Hypothalamus (tissue), 51 donors: ENCODE measurements around the gene GPR78.
"Not testable (repeated sequence)": the region's sequence is repeated elsewhere in the genome, so short reads cannot be mapped to it uniquely, and the experiment has no call there.

ENCODE experiments used
- DNase-seq, 51 donors: peaks; one replicate each; lab custom pipeline; 2025; lab: John Stamatoyannopoulos, UW

Gene GPR78

DNA sequence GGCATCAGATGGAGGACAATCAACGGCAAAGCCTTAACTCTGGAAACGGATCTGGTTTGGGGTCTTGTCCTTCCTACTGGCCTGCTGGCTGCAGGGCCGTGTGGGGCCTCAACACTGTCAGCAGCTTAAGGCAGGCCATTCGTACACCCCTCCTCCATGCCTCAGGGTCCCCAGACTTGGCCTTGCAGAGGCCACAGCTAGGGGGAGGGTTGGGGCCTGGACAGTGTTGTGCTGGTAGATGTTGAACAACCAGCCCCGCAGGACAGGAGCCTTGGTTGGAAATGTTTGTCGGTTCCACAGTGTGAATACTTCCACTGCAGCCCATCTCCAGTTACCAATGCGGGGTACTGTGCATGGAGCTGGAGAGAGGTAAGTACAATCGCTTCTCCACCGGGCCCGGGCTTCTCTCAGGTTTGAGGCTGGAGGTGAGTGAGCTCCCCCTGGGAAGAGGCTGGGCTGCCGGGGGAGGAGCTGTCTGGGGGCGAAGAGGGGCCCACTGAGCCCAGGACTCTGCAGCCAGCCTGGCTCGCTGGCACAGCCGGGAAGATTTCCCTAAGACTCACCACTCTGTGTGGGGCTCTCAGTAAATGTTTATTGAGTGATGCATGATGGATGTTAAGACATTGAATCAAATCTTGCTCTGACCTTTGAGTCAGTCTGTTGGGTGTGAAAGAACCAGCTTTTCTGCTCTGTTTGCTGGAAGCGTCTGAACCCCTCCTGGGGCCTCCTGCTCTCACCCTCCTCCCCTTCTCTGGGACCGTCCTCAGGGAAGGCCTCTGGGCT is 19.7 kb upstream of the GPR78 start:
- no peak for DNase-seq

DNA sequence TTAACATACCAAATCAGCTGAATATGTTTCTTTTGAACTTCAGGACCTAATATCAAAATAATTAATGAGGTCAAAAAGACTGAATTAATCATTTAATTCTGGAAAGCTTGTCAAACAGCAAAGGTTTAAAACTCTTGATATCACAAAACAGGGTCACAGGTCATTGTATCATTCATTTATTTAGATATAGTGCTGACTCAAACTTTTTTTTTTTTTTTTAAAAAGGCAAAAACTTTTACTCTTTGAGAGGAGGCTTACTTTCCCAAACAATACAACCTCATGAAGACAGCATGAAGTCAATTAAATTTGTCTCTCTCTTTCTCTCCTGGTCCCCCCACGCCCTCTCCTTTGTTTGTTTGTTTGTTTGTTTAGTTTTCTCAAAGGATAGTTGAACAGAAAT is 15.6 kb upstream of the GPR78 start:
- DNase-seq = no peak

DNA sequence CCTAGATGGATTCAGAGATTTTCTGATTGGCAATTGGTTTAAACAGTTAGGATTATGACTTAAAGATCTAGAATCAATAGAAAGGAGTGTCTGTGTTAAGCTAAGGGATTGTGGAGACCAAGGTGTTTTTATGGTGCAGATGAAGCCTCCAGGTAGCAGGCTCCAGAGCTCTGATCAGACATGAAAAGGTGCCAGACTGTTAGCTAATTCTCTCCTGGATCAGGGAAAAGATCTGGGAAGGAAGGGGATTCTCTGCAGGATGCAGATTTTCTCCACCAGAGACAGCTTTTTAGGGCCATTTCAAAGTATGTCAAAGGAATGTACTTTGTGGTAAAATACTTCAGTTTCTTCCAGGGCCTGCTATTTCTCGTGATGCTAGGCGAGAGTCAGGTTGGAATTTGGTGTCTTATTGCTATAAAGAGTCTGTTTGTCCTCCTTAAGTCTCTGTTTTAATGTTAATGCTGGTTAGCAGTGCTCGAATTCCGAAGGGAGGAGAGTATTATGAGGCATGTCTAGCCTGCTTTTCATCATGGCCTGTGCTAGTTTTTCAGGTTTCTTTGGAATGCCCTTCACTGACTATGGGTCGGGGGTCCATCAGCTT is 12.0 kb upstream of the GPR78 start:
- no peak for DNase-seq

DNA sequence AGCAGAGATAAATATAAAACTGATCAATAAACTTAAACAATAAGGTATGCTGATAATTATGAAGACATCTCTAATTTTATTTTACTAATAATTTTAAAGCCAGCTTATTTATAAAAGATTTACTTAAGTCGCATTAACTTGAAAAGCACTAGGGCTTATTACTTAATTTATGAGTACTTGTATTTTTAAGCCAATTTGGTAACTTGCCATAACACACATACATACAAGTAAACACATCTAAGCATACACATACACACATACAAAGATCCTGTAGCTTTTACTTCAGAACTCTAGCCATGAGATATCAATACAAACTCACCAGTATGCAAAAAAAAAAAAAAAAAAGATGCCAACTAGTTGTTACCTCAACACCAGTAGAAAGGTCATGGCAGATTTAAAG is 10.0 kb upstream of the GPR78 start:
- DNase-seq = no peak

DNA sequence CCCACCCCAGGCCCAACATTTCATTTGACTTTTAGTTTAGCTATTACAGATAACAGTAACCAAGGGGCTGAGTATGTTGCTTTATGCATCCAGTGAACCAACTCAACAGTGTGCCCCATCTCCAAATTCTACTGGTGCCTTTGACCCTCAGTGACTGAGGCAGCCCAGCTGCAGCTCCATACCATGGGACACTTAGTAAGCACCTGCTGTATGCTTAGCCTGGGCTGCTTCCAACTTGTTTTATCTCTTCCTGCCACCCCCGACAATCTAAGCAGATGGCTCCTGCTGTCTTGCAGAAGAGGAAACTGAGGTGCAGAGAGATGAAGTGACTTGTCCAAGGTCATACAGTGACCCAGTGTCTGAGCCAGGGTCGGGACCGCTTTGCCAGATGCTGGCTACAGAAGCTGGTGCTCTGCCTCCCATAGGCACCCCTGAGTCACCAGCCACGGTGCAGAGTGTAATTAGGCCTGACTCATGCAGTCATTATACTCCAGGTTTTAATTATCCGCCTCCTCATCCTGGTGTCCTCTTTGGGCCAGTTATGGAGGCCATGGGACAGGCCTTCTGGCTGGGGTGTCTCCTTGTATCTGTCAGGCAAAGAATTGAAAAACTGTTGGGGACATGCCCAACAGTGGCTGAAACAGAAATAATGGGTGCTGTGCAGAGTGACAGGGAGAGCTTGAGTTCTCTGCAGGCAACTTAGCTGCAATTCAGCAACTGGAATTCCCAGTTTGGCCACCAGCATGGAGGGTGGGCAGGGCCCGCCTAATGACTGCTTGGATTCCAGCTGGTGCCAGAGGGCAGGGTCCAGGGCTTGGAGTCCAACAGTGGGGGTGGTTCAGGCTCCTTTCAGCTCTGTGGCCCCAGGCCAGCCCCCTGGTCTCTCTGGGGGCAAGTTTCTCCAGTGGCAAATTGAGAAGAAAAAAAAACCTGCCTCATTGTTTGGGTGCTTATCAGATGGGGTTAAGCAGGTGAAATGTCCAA is 8.2 kb upstream of the GPR78 start:
- no peak for DNase-seq

DNA sequence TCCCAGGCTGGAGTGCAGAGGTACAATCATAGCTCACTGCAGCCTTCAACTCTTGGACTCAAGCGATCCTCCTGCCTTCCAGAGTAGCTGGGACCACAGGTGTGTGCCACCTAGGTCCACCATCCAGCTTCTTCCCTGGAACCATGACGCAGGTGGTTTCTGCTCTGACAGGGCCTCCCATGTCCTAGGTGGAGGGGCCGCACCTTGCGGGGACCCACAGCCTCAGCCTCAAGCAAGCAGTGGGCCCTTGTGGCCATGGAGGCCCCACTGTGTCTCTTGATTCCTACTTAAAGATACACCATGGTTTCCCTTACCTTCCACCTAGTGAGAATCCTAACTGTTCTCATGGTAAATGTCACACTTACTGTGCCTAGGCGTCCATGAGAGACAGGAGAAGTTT is 6.9 kb upstream of the GPR78 start:
- no peak for DNase-seq

DNA sequence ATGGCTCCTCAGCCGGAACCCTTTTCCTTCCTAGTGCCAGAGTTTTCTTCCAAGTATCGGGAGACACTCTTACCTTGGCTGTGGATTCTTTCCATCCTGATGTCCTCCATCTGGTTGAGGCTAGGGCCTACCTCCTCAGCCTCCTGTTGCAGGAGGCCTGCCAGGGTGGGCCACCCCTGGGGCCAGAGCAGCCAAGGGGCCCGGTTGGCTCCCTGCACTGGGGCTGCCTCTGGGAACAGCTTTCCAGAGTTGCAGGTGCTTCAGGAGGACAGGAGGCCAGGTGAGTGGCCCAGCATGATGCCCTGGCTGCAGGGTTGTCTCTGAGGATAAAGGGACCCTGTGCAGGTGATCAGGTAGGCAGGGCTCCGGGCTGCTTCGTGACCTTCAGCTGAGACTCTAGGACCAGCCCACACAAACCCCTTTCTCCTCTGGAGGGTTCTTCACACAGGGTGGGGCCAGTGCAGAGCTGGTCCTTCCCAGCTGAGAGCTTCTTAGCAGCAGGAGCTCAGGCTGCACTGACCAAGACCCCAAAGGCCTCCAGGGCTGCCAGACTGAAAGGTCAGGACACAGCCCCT is 5.3 kb upstream of the GPR78 start:
- no peak for DNase-seq

DNA sequence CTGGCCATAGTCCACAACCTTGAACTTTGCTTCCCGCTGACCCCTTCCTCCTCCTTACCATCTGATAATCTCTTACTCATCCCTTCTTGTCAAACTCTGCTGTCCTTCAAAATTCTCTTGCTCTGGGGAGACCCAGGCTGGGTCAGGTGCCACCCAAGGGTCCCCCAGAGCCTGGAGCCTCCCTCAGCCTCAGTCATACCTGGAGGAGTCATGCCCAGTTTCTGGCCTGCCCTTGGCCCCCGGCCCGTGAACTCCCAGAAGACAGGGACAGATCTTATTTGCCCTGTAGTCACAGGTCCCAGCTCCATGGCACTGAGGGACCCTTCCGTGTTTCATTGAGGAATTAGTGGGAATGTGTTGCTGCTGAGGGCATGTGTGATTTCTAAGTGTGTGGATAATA is 4.7 kb upstream of the GPR78 start:
- DNase-seq = no peak

DNA sequence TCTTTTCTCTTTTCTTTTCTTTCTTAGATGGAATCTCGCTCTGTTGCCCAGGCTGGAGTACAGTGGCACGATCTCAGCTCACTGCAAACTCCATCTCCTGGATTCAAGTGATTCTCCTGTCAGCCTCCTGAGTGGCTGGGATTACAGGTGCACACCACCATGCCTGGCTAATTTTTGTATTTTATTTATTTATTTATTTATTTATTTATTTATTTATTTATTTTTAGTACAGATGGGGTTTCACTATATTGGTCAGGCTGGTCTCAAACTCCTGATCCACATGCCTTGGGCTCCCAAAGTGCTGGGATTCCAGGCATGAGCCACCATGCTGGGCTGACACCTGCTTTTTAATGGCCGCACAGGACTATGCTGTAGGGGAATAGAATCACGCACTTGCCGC is 3.6 kb upstream of the GPR78 start:
- not testable (repeated sequence) for DNase-seq

DNA sequence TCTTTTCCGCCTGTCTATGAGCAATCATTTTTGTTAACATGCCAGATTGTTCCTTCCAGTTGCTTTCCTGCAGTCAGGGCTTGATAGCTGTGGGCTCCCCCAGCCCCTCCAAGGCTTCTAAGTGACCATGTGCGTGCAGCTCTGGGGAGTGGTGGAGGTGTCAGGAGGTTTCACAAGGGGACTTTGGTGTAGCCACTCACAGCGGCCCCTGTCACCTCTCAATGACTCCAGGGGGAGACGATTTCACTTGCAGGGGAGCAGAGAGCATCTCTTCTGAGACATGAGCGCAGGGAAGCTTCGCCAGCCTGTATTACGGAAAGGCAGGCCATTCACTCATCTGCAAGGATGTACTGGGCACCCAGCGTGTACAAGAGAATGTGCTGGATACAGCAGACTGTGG is 3.1 kb upstream of the GPR78 start:
- no peak for DNase-seq

DNA sequence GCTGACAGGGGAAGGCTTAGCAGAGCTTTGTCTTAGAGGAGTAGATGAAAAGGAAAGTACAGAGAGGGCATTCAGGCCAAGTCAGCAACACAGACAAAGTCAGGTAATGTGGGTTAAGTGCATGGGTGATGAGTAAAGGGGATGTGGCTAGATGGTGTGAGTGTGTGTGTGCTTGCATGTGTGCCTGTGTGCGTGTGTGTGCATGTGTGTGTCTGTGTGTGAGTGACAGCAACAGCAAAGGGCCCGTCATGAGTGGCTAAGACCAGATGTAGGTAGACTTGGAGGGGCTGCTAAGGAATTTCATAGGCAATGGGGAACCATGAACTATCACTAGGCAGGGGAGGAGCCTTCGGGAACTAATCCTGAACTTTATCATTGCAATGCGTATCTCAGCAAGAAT is 2.2 kb upstream of the GPR78 start:
- DNase-seq = no peak

DNA sequence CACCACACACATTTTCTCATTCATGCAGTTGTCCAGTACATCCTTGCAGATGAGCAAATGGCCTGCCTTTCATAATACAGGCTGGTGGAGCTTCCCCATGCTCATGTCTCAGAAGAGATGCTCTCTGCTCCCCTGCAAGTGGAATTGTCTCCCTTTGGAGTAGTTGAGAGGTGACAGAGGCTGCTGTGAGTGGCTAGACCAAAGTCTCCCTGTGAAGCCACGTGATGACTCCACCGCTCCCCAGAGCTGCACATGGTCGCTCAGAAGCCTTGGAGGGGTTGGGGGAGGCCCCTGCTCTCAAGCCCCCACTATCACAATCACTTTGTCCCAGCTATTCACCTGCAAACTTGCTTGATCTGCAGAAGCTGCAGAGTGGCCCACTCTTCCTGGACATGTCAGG is 1.5 kb upstream of the GPR78 start:
- DNase-seq = no peak

DNA sequence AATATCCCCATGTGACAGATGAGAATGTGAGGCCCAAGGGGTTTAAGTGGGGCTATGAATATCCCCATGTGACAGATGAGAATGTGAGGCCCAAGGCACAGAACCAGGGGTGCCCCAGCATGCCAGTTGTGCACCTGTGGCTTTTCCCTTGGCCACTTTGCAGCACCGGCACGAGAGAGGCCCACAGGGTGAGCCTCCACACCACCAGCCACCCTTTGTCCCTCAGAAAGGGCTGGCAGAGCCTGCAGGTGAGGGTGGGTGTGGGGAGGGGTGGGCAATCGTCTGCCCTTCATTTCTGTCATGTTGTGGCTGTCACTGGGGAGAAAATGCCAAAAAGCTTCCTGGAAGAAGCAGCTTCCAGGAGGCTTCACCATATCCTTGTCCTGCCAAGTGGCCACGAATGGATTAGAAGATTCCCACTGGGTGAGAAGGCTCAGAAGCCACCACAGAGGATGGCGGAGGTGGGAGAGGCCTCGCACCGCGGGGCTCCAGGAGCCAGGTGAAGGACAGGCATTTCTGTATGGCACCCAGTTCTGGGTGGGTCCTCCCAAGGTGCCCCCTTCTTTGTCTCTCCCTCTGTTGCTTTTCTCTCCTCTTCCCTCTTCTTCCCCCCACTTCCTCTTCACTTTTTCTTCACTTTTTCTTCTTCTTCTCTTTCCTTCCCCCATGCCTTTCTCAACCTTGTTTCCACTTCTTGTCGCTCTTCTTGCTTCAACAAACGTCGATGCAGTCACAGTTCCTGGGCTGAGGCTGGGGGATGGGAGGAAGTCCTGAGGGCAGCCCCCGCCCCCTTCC is 469 bp upstream of the GPR78 start:
- no peak for DNase-seq

DNA sequence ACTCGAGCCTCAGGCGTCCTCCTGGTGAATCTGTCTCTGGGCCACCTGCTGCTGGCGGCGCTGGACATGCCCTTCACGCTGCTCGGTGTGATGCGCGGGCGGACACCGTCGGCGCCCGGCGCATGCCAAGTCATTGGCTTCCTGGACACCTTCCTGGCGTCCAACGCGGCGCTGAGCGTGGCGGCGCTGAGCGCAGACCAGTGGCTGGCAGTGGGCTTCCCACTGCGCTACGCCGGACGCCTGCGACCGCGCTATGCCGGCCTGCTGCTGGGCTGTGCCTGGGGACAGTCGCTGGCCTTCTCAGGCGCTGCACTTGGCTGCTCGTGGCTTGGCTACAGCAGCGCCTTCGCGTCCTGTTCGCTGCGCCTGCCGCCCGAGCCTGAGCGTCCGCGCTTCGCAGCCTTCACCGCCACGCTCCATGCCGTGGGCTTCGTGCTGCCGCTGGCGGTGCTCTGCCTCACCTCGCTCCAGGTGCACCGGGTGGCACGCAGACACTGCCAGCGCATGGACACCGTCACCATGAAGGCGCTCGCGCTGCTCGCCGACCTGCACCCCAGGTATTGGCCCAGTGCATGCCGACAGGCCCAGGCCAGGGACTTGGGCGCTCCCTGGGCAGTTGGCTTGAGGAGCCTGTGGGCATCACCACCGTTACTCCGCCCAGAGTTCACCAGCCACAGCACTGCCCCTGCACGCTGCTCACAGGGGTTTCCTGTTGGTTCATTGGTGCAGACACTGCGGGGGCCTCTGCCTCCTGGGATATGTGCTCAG is 1.1 kb downstream of the GPR78 start:
- no peak for DNase-seq

DNA sequence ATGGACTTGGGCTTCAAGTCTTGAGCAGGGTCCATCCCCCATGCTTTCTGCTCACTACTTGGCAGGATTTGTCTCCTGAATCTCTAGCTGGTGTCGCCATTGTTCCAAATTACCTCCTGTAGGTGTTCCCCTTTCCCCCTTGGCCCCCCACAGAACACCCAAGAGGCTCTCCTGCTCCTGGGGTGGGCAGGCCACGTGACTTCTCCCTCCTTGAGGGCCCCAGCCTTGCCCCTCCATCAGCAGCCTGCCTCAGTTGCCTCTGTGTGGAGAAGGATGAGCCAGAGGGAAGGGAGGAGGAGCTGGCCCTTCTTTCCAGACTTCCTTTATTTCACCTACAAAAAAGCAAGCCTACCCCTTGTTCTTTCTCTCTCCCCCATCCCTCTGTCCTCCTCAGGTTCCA is 1.8 kb downstream of the GPR78 start:
- DNase-seq = no peak

DNA sequence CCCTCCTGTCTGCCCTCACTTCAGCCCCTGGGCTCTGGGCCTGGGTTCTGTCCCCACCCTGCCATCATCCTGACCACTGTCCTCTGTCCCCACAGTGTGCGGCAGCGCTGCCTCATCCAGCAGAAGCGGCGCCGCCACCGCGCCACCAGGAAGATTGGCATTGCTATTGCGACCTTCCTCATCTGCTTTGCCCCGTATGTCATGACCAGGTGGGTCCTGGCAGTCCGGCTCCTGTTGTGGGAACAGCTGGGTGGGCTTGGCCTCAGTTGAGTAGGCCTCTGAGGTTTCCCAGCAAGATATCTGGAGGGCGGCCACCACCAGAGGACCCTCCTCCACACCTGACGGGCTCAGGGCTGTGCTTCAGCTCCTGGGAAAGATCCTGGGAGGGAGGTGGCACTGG is 2.2 kb downstream of the GPR78 start:
- DNase-seq = no peak

DNA sequence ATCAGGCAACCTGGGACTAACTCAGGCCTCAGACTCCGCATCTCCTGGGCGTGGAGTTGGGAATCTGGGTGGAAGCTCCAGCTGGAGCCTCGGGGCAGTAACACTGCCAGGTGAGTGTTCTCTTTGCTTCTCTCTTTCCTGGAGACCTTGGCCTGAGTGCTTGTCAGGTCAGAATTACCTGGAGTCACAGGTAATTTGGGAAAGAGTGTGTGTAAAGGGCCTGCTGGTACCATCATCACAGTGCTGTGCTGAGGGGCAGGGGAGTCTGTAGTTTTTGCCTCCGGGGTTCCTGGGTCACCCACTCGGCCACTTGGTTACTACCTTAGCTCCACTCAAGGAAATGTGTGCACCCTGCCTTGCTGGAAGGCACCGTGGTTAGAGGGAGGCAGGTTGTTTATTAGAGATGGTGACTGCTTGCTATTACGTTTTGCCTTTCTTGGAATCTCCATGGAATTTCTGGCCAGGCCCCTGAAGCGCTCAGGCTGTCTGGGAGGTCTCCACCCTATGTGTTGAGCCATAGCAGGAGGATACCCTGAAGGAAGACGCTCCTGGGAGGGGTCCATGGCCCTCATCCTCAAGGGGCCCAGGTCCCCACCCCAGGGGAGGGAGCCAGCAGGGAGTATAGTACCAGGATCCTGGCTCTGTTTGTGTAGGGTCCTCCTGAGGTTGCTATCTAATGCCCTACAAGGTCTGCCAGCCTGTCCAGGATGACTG is 2.9 kb downstream of the GPR78 start:
- DNase-seq = no peak

DNA sequence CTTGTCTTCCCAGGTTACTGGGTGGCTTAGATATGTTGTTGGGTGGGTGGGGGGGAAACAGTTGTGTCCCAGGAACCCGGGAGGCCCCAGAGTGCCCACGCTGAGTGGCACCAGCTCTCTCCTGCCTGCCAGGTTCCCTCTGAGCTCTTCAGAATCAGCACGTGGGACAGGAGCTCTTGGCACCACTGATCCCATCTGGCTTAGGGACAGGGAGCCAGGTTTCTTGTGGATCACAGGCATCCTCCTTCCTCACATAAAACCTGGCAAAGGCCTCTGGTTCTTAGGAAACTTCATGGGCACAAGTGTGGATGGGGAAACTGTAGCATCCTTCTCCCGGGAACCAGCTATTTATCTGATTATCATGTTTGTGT is 3.4 kb downstream of the GPR78 start:
- DNase-seq = no peak

DNA sequence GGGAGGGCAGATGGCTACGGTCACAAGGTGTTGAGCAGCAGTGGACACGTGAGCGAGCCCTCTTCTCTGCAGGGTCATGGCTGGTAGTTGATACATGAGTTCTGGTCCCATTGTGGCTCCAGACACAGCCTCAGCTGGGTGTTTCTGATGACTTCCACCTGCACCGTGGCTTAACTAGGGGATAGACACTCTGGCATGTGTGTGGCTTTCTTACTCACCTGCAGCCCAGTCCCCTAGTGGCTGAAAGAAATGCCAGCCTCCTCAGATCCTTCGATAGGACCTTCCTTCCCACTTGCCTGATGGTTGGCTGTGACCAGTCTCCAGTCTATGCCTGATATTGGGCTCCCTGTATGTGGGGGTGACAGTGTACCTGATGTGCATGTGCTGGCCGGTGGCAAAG is 5.0 kb downstream of the GPR78 start:
- DNase-seq = no peak
